Endometrial microvascular endothelial cells (primary cell): ENCODE measurements around the gene KCNJ10. TPM values are rescaled to one million over a fixed set of nuclear protein-coding genes. Genes with fewer than 3 reads are reported as not detected.
"Not testable (repeated sequence)": the region's sequence is repeated elsewhere in the genome, so short reads cannot be mapped to it uniquely, and the experiment has no call there.

Source experiments
- in situ Hi-C: cut with HindIII; loops from 2 replicates; pipeline ENCODE4 v1.10.0; 2017; ENCODE audit warnings: low sequenced_read_pairs, low pct_unique_long_range_greater_than_20kb; ENCODE audit errors: inconsistent ontology term
- total RNA-seq: library from RNA; depleted of rRNA; stranded (reverse); fragments of >200 nt; gene quantifications from one replicate; pipeline ENCODE4 v1.2.3, GENCODE V29; 2015; ENCODE audit errors: inconsistent ontology term

Gene KCNJ10
- not detected for total RNA-seq

GRCh38 chr1:160069460-160070231 lies at the start of gene KCNJ10:
KCNJ10 (minus strand) TSS chr1:160070160; CDS start chr1:160042532, 27,628 bp downstream.
- in situ Hi-C loops: no loop called here

- in situ Hi-C loops: no loop called here
Observed at GRCh38 chr1:160118928-160119327, 49.0 kb upstream of the KCNJ10 start.

- in situ Hi-C loops: no loop called here
Observed at GRCh38 chr1:160117709-160118183, 47.8 kb upstream of the KCNJ10 start.

GRCh38 chr1:160117300-160117699 lies 47.3 kb upstream of the KCNJ10 start:
- in situ Hi-C loops: no loop called here

- in situ Hi-C loops: no loop called here
Observed at GRCh38 chr1:160116283-160117147, 46.6 kb upstream of the KCNJ10 start.

GRCh38 chr1:160115545-160116282 lies 45.8 kb upstream of the KCNJ10 start, which contains the start of gene ATP1A2:
ATP1A2 (plus strand) TSS chr1:160115759; CDS start chr1:160115862, 103 bp downstream.
- in situ Hi-C loops: no loop called here

GRCh38 chr1:160114085-160114484 lies 44.1 kb upstream of the KCNJ10 start:
- in situ Hi-C loops: no loop called here

GRCh38 chr1:160113407-160113806 lies 43.4 kb upstream of the KCNJ10 start:
- in situ Hi-C loops: no loop called here

GRCh38 chr1:160112357-160112756 lies 42.4 kb upstream of the KCNJ10 start:
- in situ Hi-C loops: no loop called here

GRCh38 chr1:160111462-160111861 lies 41.5 kb upstream of the KCNJ10 start:
- in situ Hi-C loops: not testable (repeated sequence)

- in situ Hi-C loops: loop anchor here (10.0 kb wide), 1 partner anchor 145 kb away; no protein-coding TSS in a partner anchor
Observed at GRCh38 chr1:160109686-160110085, 39.7 kb upstream of the KCNJ10 start.

- in situ Hi-C loops: loop anchor here (10.0 kb wide), 1 partner anchor 146 kb away; no protein-coding TSS in a partner anchor
Observed at GRCh38 chr1:160108888-160109662, 39.1 kb upstream of the KCNJ10 start.

GRCh38 chr1:160107512-160107911 lies 37.6 kb upstream of the KCNJ10 start:
- in situ Hi-C loops: loop anchor here (10.0 kb wide), 1 partner anchor 147 kb away; no protein-coding TSS in a partner anchor

- in situ Hi-C loops: loop anchor here (10.0 kb wide), 1 partner anchor 150 kb away; no protein-coding TSS in a partner anchor
Observed at GRCh38 chr1:160105155-160105554, 35.2 kb upstream of the KCNJ10 start.

- in situ Hi-C loops: loop anchor here (10.0 kb wide), 1 partner anchor 150 kb away; no protein-coding TSS in a partner anchor
Observed at GRCh38 chr1:160104486-160104885, 34.5 kb upstream of the KCNJ10 start.

GRCh38 chr1:160103658-160104408 lies 33.9 kb upstream of the KCNJ10 start:
- in situ Hi-C loops: loop anchor here (10.0 kb wide), 1 partner anchor 151 kb away; no protein-coding TSS in a partner anchor
